DOHH2 (cell line): ENCODE data around the gene LYPD5.

Experiments
- CTCF ChIP-seq: fragments of 200-600 bp; sonication (generic); IDR thresholded peaks from one replicate; pipeline ENCODE4 v1.5.1; 2014; ENCODE audit warnings: antibody characterized with exemption, mild to moderate bottlenecking, low read depth, low read length; ENCODE audit not compliant: poor library complexity, severe bottlenecking
- EZH2phosphoT487 ChIP-seq: fragments of 200-600 bp; sonication (generic); IDR thresholded peaks from 2 replicates; pipeline ENCODE4 v1.6.1; 2017; ENCODE audit warnings: borderline replicate concordance, mild to moderate bottlenecking, antibody characterized with exemption, low read length, moderate library complexity, mixed read lengths

- no peak for TF ChIP-seq CTCF
- TF ChIP-seq EZH2phosphoT487: no peak
These were observed 25.0 kb downstream of the LYPD5 start for GRCh38 chr19:43777163-43777695.
